CD4-positive, alpha-beta T cell treated with Interleukin-21 for 1 hour (primary cell): ENCODE data around the gene UBE2H.
"Not testable (repeated sequence)": the region's sequence is repeated elsewhere in the genome, so short reads cannot be mapped to it uniquely, and the experiment has no call there.

ENCODE experiments used
- DNase-seq: peaks from one replicate; pipeline ENCODE4 v3.0.0-alpha.2; 2020

Gene UBE2H

DNA sequence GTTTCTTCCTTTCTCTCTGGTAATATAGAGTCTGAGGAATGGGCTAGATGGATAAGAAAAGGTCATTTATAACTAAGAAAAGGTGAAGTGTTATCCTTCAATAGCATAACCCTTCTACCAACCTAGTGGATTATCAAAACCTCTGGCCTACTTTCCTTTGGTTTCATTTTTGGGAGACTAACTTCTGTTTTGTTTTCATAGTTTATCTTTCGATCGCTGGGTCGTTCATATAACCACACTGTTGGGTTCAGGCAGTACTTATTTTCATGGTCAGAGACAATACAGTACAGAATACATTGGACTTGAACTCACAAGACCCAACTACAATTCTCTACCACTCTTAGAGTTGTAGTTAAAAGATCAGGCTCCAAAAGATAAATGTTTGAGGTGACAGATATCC is 86.5 kb downstream of the UBE2H start:
- no peak for DNase-seq

DNA sequence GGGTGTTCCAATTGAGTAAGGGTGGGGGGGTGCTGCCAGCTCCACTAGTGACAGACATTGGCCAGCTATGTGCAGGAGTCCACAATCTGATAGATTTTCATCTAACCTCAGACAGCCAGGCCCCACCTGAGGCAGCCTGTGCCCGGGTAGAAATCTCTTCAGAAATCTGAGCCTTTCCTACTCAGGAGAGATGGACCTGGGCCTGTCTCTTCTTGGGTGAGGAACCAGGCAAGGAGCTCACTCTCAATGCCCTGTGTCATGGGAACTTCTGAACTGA is 86.9 kb downstream of the UBE2H start:
- DNase-seq = no peak

DNA sequence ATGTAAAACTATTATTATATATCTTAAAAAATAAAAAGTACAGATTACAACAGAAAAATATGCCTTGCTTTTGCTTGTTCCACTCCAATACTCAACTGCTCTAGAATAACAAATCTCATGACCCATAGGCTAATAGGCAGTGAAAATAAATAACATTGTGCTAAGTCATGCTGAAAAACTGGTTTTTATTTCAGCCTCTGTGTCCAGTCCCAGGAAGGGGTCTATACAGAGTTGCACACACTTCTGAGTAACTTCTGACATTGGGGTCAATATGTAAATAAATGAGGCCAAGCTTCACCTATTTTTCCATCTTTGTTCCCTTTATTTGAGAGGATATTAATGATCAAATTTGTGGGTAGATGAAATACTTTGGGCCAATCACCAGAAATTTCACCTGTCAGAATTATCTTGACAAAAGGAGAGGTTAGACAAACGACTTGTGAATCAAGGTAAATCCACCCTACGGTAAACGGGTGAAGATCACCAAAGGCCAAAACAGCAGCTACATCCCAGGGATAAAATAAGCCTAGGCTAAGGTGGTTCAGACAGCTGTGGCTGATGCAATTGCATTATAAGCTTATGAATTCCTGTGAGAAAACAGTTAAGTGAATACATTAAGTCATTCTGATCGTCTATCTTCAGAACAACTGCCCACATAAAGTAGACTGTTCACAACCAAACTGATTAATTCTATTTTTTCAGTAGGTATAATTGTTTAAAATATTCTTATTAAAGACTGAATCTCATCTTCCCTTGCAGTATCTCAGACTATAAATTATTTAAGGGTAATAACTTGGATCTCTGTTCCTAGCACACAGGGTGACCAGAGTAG is 87.5 kb downstream of the UBE2H start:
- DNase-seq = no peak

DNA sequence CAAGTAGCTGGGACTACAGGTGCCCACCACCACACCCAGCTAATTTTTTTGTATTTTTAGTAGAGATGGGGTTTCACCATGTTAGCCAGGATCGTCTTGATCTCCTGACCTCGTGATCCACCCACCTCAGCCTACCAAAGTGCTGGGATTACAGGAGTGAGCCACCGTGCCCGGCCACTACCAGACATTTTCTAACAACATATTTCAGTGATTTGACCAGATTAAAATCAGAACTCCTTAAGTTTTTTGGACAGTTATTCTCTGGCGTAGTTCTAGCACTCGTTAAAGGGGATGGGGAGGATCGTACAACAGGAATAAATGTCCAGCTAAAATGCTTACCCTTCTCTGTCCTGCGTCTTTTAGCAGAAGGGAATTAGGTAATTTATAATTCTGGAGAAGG is 88.1 kb downstream of the UBE2H start:
- DNase-seq = not testable (repeated sequence)

GRCh38 chr7:129864042-129864441 is 88.7 kb downstream of the UBE2H start:
- no peak for DNase-seq

- DNase-seq = no peak
Observed at GRCh38 chr7:129862682-129863081, 90.1 kb downstream of the UBE2H start.

DNA sequence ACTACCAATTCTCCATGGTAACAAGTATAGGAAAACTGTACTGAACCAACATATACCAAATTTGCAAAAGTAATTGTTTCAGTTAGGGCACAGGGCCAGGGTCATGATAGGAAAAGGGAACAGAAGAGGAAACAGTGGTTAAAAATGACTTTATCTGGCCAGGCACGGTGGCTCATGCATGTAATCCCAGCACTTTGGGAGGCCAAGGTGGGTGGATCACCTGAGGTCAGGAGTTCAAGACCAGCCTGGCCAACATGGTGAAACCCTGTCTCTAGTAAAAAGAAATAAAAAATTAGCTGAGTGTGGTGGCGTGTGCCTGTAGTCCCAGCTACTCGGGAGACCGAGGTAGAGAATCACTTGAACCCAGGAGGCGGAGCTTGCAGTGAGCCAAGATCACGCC is 92.0 kb downstream of the UBE2H start:
- not testable (repeated sequence) for DNase-seq

- peak; percentile 8 for DNase-seq
Observed at GRCh38 chr7:129859183-129859582, 93.6 kb downstream of the UBE2H start.

DNA sequence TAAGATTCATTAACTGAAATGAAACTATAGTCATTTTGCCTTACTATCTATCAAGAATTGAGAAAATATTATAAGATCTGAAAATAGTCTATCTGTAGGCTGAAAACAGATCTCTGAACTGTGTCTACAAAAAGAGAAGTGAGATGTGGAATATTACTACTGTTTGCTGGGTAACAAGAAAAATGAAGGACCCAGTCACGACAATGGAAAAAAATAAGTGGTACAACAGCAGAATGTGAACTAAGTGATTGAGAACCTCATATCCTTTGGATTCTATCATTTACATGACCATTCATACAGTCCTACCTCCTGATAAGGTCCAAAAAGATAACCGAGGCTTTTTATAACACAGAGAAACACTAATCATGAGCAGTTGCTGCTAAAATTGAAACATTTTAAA is 94.3 kb downstream of the UBE2H start:
- DNase-seq = no peak

- no peak for DNase-seq
Observed at GRCh38 chr7:129857313-129857712, 95.4 kb downstream of the UBE2H start.

GRCh38 chr7:129855935-129856717 is 96.6 kb downstream of the UBE2H start:
- DNase-seq = no peak

DNA sequence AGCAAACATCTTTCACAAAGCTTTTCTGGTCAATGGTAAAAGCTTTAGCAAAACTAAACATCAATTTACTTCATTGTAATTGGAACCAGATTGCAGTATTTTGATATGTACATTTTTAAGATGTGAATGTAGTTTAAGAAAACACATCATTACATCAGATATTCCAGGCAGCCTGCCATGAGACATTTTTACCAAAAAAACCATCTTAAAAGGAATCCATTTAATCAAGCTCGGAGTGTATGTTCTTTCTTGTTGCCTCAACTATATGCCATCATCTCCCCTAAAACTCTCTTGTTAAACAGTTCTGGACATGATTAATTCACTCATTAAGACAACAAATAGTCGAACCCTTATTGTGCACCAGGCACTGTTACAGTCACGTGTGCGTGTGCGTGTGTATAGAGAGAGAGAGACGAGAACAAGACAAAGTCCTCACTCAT is 97.5 kb downstream of the UBE2H start:
- DNase-seq = no peak

- no peak for DNase-seq
Observed at GRCh38 chr7:129854401-129854800, 98.4 kb downstream of the UBE2H start.

DNA sequence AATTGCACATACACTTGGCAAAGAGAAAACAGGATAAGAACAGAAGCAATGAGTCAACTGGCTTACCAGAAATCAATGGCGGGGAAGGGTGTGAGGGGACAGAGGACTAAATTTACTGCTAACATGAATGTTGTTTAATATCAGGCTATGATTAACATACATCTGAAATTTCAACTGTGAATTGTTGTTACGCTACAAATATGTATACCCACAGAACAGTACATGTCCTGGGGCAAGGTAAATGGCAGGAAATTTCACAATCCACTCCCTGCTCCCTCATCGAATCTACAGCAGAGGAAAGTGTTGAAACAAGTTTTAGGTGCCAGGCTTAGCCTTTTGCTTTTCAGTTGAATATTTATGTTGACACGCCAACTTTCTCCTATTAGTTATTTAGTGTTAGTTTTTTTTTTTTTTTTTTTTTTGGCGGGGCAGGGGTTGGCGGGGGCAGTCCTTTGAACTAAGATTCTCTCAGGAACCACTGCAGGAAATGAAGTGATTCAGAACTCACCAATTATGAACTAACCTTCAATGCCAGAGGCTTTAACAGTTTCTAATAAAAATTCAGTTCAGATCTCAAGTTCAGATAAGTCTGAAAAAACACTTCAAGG is 99.0 kb downstream of the UBE2H start:
- no peak for DNase-seq

DNA sequence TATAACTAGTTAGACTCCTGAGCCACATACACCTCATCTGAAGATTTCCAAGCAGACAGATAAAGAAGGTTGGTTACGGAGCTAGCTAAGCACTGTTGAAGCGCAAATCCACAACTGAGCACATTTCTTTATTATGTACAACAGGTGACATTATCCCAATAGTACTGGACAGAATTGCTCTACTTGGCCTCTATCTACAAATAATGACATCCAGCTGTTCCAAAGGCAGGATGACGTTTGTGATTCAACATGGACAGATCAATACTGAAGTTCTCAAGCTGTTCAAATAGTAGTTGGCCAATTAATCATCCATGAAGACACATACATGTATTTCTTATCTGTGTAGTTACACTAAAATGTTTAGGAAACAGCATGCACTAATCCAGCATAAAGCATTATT is 101.0 kb downstream of the UBE2H start:
- DNase-seq = no peak

GRCh38 chr7:129851174-129851573 is 101.6 kb downstream of the UBE2H start:
- DNase-seq = no peak

DNA sequence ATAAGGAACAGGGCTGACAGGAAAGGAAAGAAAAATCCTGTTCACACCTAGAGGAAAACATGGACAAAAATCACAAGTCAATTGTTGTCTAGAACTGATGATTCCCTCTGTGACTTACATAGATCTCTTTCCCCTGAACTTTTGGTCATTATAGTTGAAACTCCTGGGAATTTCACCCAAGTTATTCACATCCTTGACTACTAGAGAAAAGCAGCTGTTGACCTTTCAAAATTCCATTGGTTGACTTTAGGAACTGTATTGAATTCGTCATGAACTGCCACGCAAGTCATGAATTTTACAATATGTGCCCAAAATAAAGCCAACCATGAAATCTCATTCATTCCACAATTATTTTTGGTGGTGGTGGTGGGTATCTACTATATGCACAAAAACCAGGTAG is 104.3 kb downstream of the UBE2H start:
- DNase-seq = no peak

DNA sequence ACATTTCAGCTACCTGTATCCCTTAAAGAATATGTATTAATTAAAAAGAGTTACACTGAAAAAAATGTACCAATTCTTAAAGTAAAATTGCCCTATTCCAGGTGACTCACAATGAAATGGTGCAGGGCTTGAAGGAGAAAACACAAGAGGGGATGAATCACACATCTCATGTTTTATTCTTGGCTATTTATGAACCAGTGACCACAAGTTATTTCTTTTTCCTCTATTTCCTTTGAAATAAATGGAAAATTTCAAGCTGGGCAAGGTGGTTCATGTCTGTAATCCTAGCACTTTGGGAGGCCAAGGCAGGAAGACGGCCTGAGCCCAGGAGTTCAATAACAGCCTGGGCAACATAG is 106.8 kb downstream of the UBE2H start:
- DNase-seq = no peak

GRCh38 chr7:129845178-129845971 is 107.4 kb downstream of the UBE2H start:
- DNase-seq = no peak

DNA sequence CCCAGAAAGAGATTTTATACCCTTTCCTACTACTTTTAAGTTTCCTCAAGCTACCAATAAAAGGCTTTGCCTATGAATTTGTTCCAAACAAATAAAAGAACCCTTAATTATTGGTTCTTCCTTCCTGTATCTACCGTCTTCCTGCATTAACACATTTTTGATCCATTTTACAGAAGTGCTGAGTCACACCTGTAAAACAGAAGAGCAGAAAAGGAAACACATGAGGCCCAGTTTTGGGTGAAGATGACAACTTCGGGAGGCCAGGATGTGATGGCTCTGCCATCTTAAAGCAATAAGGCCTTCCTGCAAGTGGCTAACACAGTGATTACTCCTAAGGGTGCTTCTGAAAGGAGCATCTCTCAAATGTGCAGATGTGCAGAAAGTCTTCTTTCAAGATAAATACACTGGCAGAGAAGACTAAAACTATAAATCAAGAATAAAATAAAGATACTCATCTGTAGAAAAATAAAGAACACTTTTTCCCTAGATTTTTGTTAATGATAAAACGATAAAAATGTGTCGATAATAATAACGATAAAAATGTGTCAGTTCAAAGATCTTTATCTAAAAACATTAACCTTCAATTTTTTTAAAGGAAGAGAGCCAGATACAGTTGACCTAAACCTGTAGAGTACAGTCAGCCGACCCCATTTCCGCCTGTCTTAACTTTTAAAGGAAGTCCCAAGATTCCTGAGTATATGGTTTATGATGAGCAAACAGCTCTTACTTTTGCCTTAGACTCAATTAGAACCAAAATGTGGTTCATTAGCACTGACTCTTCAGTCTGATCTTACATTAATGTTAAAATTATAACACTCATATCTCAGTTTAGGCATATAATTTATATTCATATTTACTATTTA is 108.6 kb downstream of the UBE2H start:
- no peak for DNase-seq

DNA sequence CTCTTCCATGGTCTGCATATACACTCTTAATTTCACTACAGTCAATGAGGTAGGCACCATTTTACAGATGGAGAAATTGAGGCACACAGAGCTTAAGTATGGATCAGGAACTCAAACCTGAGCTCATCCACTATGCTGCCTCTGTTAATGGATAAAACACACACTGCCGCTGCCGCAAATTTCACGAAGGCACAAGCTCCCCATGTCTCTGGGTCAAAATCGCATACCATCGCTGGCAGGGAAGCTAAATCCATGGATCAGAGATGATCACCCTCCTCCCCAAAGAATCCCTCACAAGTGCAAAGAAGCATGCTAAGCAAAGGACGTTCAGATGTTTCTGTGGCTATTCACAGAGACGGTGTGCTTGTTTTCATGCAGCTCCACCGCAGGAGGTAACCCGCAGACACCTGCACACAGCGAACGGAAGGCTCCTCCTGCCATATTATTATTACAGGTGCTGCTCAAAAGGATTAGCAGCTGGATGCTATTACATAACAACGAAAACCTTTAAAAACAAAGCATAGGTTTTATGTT is 109.3 kb downstream of the UBE2H start:
- no peak for DNase-seq

DNA sequence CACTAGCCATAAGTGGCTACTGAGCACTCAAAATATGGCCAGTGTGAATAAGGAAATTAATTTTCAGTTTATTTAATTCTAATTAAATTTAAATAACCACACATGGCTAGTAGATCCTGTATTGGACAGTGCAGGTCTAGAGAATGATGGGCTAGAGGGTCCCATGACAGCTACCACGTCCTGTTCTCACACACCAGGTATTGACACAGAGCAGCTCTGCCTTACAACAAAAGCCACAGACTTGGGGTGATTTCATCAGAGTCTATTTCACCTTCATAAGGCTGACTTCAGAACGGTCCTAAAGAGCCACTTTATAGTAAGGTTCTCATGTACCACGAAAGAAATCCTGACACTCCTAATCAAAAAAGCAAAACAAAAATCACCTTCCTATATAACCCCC is 111.3 kb downstream of the UBE2H start:
- no peak for DNase-seq
